D721Med (cell line): ENCODE results near the gene BANF2.

Experiments used
- DNase-seq: peaks from one replicate; pipeline ENCODE4 v3.0.0; 2011; ENCODE audit warnings: low spot score; ENCODE audit not compliant: insufficient read length
- FAIRE-seq: peaks from 2 replicates; lab custom pipeline; 2011; peaks lifted over from hg19 to GRCh38; lab: Jason Lieb, UNC
- TF ChIP-seq, protein P1 (sequence below): IDR thresholded peaks from 2 replicates; pipeline ENCODE4 v1.5.1; 2012; ENCODE audit warnings: mild to moderate bottlenecking, control low read depth; ENCODE audit not compliant: insufficient read depth; ENCODE audit errors: missing control alignments

The BANF2 gene

DNA sequence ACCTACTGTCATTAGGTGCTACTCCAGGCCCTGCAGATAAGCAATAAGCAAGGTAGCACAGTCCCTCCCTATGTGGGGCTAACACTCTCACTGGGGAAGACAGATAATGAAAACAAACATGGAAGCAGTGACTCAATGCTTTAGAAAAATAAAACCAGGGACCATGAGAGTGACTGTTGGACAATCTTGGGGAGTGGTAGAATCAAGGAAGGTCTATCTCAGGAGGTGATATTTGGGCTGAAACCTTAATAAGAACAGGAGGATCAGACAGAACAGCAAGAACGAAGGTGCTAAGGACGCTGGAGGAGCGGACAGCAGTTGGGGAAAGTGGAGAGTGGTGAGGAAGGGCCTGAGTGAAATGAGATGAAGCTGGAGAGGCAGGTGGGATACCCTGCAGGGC, 58.2 kb downstream of the BANF2 start:
- TF ChIP-seq, protein P1, sequence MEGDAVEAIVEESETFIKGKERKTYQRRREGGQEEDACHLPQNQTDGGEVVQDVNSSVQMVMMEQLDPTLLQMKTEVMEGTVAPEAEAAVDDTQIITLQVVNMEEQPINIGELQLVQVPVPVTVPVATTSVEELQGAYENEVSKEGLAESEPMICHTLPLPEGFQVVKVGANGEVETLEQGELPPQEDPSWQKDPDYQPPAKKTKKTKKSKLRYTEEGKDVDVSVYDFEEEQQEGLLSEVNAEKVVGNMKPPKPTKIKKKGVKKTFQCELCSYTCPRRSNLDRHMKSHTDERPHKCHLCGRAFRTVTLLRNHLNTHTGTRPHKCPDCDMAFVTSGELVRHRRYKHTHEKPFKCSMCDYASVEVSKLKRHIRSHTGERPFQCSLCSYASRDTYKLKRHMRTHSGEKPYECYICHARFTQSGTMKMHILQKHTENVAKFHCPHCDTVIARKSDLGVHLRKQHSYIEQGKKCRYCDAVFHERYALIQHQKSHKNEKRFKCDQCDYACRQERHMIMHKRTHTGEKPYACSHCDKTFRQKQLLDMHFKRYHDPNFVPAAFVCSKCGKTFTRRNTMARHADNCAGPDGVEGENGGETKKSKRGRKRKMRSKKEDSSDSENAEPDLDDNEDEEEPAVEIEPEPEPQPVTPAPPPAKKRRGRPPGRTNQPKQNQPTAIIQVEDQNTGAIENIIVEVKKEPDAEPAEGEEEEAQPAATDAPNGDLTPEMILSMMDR, result no peak
- FAIRE-seq, result no peak

DNA sequence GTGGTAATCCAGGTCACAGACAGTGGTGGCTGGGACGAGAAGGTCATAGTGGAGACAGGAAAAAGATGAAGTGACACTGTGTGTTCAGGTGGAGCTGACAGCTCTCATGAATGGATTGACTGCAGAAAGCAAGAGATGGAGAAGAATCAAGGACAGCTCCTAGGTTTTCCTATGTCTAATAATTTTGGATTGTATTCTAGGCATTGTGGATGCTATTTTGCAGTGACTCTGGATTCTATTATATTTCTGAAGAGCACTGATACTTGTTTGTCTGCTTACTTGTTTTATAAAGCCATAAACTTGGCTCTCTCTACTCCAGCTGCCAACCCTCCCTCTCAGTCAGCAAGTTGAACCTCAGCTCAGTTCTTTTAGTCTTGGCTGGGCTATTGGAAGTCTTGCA, 58.7 kb downstream of the BANF2 start:
- FAIRE-seq, result no peak
- DNase-seq, result no peak
- TF ChIP-seq, protein P1, result no peak

More for the DNA sequence above, 58.2 kb downstream of the BANF2 start:
- no peak for DNase-seq

DNA sequence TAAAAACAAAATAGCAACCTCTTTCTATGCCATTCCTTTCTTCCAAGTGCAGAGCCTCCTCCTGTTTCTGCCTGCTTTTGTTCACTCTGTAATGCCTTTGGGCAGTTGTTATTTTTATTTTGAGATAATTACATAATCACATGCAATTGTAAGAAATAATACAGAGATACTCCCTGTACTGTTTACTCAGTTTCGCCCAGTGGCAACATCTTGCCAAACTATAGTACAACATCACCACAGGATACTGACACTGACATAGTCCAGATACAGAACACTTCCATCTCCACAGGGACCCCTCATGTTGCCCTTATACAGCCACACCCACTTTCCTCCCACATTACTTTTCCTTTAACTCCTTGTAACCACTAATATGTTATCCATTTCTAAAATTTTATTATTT, 59.7 kb downstream of the BANF2 start:
- FAIRE-seq, result no peak
- DNase-seq, result no peak
- TF ChIP-seq, protein P1, result no peak

DNA sequence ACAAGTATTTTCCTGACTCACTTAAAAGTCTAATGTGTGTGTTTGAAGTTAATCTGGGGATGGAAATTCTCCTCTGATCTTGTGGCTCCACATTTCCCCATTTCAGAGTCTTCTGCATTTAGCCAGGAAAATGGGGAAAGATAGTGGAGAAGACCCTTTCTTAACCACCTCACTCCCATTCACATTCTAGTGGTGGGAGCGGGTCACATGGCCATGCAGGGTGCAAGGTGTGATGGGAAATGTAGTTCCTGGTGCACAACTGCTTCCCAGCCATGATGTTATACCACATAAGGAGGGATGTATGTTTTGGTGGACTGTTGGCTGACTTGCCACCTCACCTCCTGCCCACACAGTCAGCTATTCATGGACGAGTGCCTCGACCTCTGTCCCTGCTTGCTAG, 61.8 kb downstream of the BANF2 start:
- FAIRE-seq, result no peak

GRCh38 chr20:17762243-17762872, 62.6 kb downstream of the BANF2 start:
- no peak for FAIRE-seq
- no peak for DNase-seq
- TF ChIP-seq, protein P1, result no peak

More for the DNA sequence above, 61.8 kb downstream of the BANF2 start:
- no peak for DNase-seq
- TF ChIP-seq, protein P1, result no peak

DNA sequence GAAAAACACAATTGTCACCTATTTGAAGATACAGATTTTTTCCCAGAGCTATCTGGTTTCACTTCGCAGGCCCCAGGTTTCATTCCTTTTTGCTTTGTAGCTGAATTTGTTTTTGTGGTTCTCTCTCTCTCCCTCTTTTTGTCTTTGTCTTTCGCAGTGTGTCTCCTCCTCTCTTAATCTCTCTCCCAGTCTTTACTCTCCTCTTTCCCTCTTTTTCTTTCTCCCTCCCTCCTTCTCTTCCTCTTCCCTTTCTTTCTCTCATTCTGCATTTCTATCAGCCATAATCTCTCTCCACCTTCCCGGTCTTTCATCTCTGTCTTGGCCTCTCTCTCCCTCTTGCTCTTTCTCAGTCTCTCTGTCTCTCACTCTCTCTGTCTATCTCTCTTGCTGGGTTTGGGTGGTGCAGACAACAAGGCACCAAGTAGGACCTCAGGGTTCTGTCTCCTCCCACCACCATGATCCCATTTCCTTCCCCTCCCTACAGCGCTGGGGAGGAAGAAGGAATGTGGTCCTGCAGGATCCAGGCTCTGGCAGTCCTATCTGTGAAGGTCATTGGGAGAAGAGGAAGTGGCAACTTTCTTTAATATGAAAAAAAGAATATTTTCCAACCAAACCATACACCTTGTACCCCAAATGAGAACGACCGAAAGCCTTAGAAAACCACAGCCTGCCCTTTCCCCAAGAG, 63.2 kb downstream of the BANF2 start:
- TF ChIP-seq, protein P1, result no peak
- FAIRE-seq, result no peak
- DNase-seq, result no peak

GRCh38 chr20:17765017-17765416, 65.3 kb downstream of the BANF2 start:
- TF ChIP-seq, protein P1, result no peak
- no peak for FAIRE-seq

More at GRCh38 chr20:17765017-17765416, 65.3 kb downstream of the BANF2 start:
- DNase-seq, result no peak
